GM23338 (cell line): ENCODE data around the gene PRSS58. TPM values are rescaled to one million over a fixed set of nuclear protein-coding genes. Genes with fewer than 3 reads are reported as not detected.

Experiments used
- ATAC-seq: fragments of 200-7000 bp; cut with Tn5 transposase; 3 replicates; pipeline ENCODE4 v1.9.1; 2020
- DNase-seq: peaks from one replicate; pipeline ENCODE4 v3.0.0-alpha.2; 2015; ENCODE audit warnings: low spot score
- H2AFZ ChIP-seq: fragments of 200-600 bp; sonication (generic); 2 replicates; pipeline ENCODE4 v1.8.0; 2016; ENCODE audit warnings: antibody characterized with exemption, mild to moderate bottlenecking, moderate library complexity
- H3F3A ChIP-seq: fragments of 200-600 bp; sonication (generic); replicated peaks from 2 replicates; pipeline ENCODE4 v1.8.0; 2017; ENCODE audit warnings: antibody characterized with exemption, mixed run types, low read depth
- H3K27ac ChIP-seq: fragments of 200-600 bp; sonication (generic); 2 replicates; pipeline ENCODE4 v1.6.1; 2016; ENCODE audit warnings: low read depth
- H3K27me3 ChIP-seq: fragments of 200-600 bp; sonication (generic); 2 replicates; pipeline ENCODE4 v1.8.0; 2016; ENCODE audit warnings: mild to moderate bottlenecking, mixed run types, moderate library complexity; ENCODE audit not compliant: insufficient read depth
- H3K36me3 ChIP-seq: fragments of 200-600 bp; sonication (generic); 2 replicates; pipeline ENCODE4 v1.8.0; 2016; ENCODE audit warnings: mild to moderate bottlenecking; ENCODE audit not compliant: insufficient read depth
- H3K4me1 ChIP-seq: fragments of 200-600 bp; sonication (generic); 2 replicates; pipeline ENCODE4 v1.8.0; 2016; ENCODE audit warnings: mild to moderate bottlenecking, moderate library complexity; ENCODE audit not compliant: insufficient read depth
- H3K4me2 ChIP-seq: fragments of 200-600 bp; sonication (generic); 2 replicates; pipeline ENCODE4 v1.7.1; 2017; ENCODE audit warnings: mixed run types
- H3K4me3 ChIP-seq: fragments of 200-600 bp; sonication (generic); 2 replicates; pipeline ENCODE4 v1.6.1; 2016; ENCODE audit warnings: mixed run types
- H3K79me2 ChIP-seq: fragments of 200-600 bp; sonication (generic); replicated peaks from 2 replicates; pipeline ENCODE4 v1.8.0; 2017; ENCODE audit warnings: mild to moderate bottlenecking; ENCODE audit not compliant: insufficient read depth
- H3K9me2 ChIP-seq: fragments of 200-600 bp; sonication (generic); 2 replicates; pipeline ENCODE4 v1.8.0; 2017; ENCODE audit not compliant: insufficient read depth
- H4K20me1 ChIP-seq: fragments of 200-600 bp; sonication (generic); replicated peaks from 2 replicates; pipeline ENCODE4 v1.8.0; 2017; ENCODE audit warnings: mild to moderate bottlenecking; ENCODE audit not compliant: insufficient read depth
- H3K27ac Mint-ChIP-seq: 2 replicates; pipeline ENCODE4 v1.8.0; 2020; ENCODE audit warnings: inconsistent platforms, mild to moderate bottlenecking, moderate library complexity, mixed read lengths
- H3K27me3 Mint-ChIP-seq: 3 replicates; pipeline ENCODE4 v1.8.0; 2022; ENCODE audit warnings: low read depth, mild to moderate bottlenecking, moderate library complexity, mixed read lengths, inconsistent platforms; ENCODE audit not compliant: insufficient read depth, poor library complexity
- H3K36me3 Mint-ChIP-seq: 3 replicates; pipeline ENCODE4 v1.8.0; 2021; ENCODE audit warnings: low read depth, mild to moderate bottlenecking, inconsistent platforms, moderate library complexity, mixed read lengths
- H3K4me1 Mint-ChIP-seq: 3 replicates; pipeline ENCODE4 v1.8.0; 2020; ENCODE audit warnings: mild to moderate bottlenecking, inconsistent platforms, mixed read lengths
- H3K4me3 Mint-ChIP-seq: 3 replicates; pipeline ENCODE4 v1.8.0; 2021; ENCODE audit warnings: moderate library complexity, mild to moderate bottlenecking, inconsistent platforms, mixed read lengths
- H3K9me3 Mint-ChIP-seq: 3 replicates; pipeline ENCODE4 v1.8.0; 2020; ENCODE audit warnings: moderate library complexity, mild to moderate bottlenecking, inconsistent platforms, mixed read lengths
- CREB1 ChIP-seq: fragments of 250-450 bp; sonication (Bioruptor Pico); IDR thresholded peaks from 2 replicates; pipeline ENCODE4 v1.5.0; 2020; ENCODE audit warnings: low read depth, mild to moderate bottlenecking, moderate library complexity
- ETS1 ChIP-seq: IDR thresholded peaks from 2 replicates; pipeline ENCODE4 v1.6.1; 2016; ENCODE audit warnings: antibody characterized with exemption
- EZH2 ChIP-seq: fragments of 200-600 bp; sonication (generic); IDR thresholded peaks from one replicate; pipeline ENCODE4 v1.8.0; 2017; ENCODE audit warnings: antibody characterized with exemption, mild to moderate bottlenecking, low read depth; ENCODE audit not compliant: unreplicated experiment
- EZH2phosphoT487 ChIP-seq: fragments of 200-600 bp; sonication (generic); IDR thresholded peaks from one replicate; pipeline ENCODE4 v1.8.1; 2018; ENCODE audit warnings: antibody characterized with exemption; ENCODE audit not compliant: unreplicated experiment
- JUNB ChIP-seq: IDR thresholded peaks from one replicate; pipeline ENCODE4 v1.6.1; 2016; ENCODE audit warnings: antibody characterized with exemption; ENCODE audit not compliant: unreplicated experiment
- NANOG ChIP-seq: IDR thresholded peaks from 2 replicates; pipeline ENCODE4 v1.6.1; 2016; ENCODE audit warnings: antibody characterized with exemption, borderline replicate concordance
- POLR2AphosphoS5 ChIP-seq: IDR thresholded peaks from 2 replicates; pipeline ENCODE4 v1.6.1; 2016; ENCODE audit warnings: antibody characterized with exemption, low read depth
- STAT1 ChIP-seq: IDR thresholded peaks from one replicate; pipeline ENCODE4 v1.6.1; 2016; ENCODE audit warnings: antibody characterized with exemption; ENCODE audit not compliant: unreplicated experiment
- ZNF114 ChIP-seq: fragments of 250-450 bp; sonication (Bioruptor Pico); IDR thresholded peaks from 2 replicates; pipeline ENCODE4 v1.5.0; 2020; ENCODE audit warnings: mild to moderate bottlenecking, moderate library complexity
- polyA plus RNA-seq: library from polyadenylated mRNA; unstranded; fragments of >200 nt; fragmentation: Nextera tagmentation; extraction: Ambion mirVana; gene quantifications from 2 replicates; pipeline ENCODE4 v1.2.1, GENCODE V29; 2016
- total RNA-seq: library from RNA; depleted of rRNA; stranded (reverse); fragments of >200 nt; shearing (Covaris generic); gene quantifications from 2 replicates; pipeline ENCODE4 v1.2.3, GENCODE V29; 2014
- TF ChIP-seq, protein P1 (sequence below): fragments of 250-450 bp; sonication (Bioruptor Pico); IDR thresholded peaks from 2 replicates; pipeline ENCODE4 v1.5.0; 2020; ENCODE audit warnings: mild to moderate bottlenecking, moderate library complexity
- TF ChIP-seq, protein P2 (sequence below), 2 experiments: fragments of 200-600 bp in 1 of 2; sonication (generic) in 1 of 2; conservative IDR thresholded peaks; 2 replicates each; pipeline versions ENCODE4 v1.5.1 to v1.6.1; 2016 to 2017; ENCODE audit warnings: antibody characterized with exemption in 2 of 2, low read depth in 2 of 2, mild to moderate bottlenecking in 2 of 2, moderate library complexity in 1 of 2

PRSS58 gene
- total and polyA plus RNA-seq, 2 experiments from 2014 or later: not detected

GRCh38 chr7:142272841-142273240 lies 15.0 kb upstream of the PRSS58 start:
- no peak overlapping the region for H3K4me3 ChIP-seq

DNA sequence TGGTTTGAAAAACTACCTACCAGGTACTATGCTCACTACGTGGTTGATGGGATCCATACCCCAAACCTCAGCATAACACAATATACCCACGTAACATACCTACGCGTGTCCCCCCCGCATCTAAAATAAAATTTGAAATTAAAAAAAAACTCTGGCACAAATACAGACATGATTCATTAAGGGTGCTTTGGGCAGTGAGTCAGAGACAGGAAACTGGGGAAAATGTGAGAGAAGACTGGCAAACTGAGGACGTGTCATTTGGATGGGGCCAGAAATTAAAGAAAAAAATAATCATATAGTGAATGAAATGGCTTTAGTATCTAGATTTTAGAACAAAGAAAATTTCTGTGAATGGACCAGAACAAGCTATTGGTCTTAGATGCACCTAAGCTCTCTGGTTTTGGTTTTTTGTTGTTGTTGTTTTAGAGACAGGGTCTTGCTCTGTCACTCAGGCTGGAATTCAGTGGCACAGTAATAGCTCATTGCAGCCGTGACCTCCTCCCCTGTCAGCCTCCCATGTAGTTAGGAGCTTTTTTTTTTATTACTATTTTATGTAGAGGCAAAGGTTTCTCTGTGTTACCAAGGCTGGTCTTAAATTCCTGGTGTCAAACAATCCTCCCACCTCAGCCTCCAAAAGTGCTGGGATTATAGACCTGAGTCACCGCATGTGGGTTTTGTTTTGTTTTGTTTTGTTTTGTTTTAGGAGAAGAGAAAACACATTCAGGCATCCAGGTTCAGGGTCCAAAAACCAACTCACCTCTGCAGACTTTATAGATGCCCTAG lies 5.9 kb upstream of the PRSS58 start:
- no peaks in the 10 kb centered on the region for H3K27me3 ChIP-seq
- TF ChIP-seq, protein P1, sequence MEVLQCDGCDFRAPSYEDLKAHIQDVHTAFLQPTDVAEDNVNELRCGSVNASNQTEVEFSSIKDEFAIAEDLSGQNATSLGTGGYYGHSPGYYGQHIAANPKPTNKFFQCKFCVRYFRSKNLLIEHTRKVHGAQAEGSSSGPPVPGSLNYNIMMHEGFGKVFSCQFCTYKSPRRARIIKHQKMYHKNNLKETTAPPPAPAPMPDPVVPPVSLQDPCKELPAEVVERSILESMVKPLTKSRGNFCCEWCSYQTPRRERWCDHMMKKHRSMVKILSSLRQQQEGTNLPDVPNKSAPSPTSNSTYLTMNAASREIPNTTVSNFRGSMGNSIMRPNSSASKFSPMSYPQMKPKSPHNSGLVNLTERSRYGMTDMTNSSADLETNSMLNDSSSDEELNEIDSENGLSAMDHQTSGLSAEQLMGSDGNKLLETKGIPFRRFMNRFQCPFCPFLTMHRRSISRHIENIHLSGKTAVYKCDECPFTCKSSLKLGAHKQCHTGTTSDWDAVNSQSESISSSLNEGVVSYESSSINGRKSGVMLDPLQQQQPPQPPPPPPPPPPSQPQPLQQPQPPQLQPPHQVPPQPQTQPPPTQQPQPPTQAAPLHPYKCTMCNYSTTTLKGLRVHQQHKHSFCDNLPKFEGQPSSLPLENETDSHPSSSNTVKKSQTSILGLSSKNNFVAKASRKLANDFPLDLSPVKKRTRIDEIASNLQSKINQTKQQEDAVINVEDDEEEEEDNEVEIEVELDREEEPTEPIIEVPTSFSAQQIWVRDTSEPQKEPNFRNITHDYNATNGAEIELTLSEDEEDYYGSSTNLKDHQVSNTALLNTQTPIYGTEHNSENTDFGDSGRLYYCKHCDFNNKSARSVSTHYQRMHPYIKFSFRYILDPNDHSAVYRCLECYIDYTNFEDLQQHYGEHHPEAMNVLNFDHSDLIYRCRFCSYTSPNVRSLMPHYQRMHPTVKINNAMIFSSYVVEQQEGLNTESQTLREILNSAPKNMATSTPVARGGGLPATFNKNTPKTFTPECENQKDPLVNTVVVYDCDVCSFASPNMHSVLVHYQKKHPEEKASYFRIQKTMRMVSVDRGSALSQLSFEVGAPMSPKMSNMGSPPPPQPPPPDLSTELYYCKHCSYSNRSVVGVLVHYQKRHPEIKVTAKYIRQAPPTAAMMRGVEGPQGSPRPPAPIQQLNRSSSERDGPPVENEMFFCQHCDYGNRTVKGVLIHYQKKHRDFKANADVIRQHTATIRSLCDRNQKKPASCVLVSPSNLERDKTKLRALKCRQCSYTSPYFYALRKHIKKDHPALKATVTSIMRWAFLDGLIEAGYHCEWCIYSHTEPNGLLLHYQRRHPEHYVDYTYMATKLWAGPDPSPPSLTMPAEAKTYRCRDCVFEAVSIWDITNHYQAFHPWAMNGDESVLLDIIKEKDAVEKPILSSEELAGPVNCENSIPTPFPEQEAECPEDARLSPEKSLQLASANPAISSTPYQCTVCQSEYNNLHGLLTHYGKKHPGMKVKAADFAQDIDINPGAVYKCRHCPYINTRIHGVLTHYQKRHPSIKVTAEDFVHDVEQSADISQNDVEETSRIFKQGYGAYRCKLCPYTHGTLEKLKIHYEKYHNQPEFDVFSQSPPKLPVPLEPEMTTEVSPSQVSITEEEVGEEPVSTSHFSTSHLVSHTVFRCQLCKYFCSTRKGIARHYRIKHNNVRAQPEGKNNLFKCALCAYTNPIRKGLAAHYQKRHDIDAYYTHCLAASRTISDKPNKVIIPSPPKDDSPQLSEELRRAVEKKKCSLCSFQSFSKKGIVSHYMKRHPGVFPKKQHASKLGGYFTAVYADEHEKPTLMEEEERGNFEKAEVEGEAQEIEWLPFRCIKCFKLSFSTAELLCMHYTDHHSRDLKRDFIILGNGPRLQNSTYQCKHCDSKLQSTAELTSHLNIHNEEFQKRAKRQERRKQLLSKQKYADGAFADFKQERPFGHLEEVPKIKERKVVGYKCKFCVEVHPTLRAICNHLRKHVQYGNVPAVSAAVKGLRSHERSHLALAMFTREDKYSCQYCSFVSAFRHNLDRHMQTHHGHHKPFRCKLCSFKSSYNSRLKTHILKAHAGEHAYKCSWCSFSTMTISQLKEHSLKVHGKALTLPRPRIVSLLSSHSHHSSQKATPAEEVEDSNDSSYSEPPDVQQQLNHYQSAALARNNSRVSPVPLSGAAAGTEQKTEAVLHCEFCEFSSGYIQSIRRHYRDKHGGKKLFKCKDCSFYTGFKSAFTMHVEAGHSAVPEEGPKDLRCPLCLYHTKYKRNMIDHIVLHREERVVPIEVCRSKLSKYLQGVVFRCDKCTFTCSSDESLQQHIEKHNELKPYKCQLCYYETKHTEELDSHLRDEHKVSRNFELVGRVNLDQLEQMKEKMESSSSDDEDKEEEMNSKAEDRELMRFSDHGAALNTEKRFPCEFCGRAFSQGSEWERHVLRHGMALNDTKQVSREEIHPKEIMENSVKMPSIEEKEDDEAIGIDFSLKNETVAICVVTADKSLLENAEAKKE (CRISPR knock-in tag): no peak
- TF ChIP-seq CREB1 (CRISPR knock-in tag) (no peak), EZH2 (no peak), STAT1 (no peak), NANOG (no peak), ETS1 (no peak), ZNF114 (no peak), EZH2phosphoT487 (no peak), JUNB (no peak)
- TF ChIP-seq, protein P2, sequence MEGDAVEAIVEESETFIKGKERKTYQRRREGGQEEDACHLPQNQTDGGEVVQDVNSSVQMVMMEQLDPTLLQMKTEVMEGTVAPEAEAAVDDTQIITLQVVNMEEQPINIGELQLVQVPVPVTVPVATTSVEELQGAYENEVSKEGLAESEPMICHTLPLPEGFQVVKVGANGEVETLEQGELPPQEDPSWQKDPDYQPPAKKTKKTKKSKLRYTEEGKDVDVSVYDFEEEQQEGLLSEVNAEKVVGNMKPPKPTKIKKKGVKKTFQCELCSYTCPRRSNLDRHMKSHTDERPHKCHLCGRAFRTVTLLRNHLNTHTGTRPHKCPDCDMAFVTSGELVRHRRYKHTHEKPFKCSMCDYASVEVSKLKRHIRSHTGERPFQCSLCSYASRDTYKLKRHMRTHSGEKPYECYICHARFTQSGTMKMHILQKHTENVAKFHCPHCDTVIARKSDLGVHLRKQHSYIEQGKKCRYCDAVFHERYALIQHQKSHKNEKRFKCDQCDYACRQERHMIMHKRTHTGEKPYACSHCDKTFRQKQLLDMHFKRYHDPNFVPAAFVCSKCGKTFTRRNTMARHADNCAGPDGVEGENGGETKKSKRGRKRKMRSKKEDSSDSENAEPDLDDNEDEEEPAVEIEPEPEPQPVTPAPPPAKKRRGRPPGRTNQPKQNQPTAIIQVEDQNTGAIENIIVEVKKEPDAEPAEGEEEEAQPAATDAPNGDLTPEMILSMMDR (conservative IDR thresholded peaks at IDR 0.05; ENCODE audit: low read depth in 2 of 2): no peak

More at GRCh38 chr7:142272841-142273240, 15.0 kb upstream of the PRSS58 start:
- H3K9me2 ChIP-seq: no peaks in the 10 kb centered on the region; the same call in 1 of the 2 replicates
- Mint-ChIP-seq H3K27me3 (peaks cover 2% of the 10 kb centered on the region), H3K4me1 (peaks cover 10% of the 10 kb centered on the region), H3K36me3 (0 out of 3 replicates have a peak, but pooled peaks cover 9% of the 10 kb centered on the region), H3K9me3 (peaks cover 21% of the 10 kb centered on the region), H3K27ac (no peak overlapping the region), H3K4me3 (no peak overlapping the region)
- no peaks in the 10 kb centered on the region for H3K36me3 ChIP-seq
- TF ChIP-seq EZH2phosphoT487 (no peak), POLR2AphosphoS5 (no peak), STAT1 (no peak)
- no peaks in the 10 kb centered on the region for H3F3A ChIP-seq
- no peaks in the 10 kb centered on the region for H3K79me2 ChIP-seq
- no peaks in the 10 kb centered on the region for H4K20me1 ChIP-seq
- no peak overlapping the region for H3K4me2 ChIP-seq
- ATAC-seq (no peak), DNase-seq (no peak)
- no peaks in the 10 kb centered on the region for H3K27me3 ChIP-seq
- no peak overlapping the region for H3K27ac ChIP-seq
- H2AFZ ChIP-seq: no peak overlapping the region
- peaks cover 6% of the 10 kb centered on the region for H3K4me1 ChIP-seq

More for the DNA sequence above, 5.9 kb upstream of the PRSS58 start:
- Histone ChIP-seq H4K20me1 (no peaks in the 10 kb centered on the region), H3K9me2 (no peaks in the 10 kb centered on the region; the same call in 1 of the 2 replicates), H3K4me1 (no peaks in the 10 kb centered on the region), H2AFZ (no peak overlapping the region), H3K27ac (no peak overlapping the region), H3F3A (no peaks in the 10 kb centered on the region), H3K4me2 (no peak overlapping the region), H3K36me3 (no peaks in the 10 kb centered on the region), H3K4me3 (no peak overlapping the region), H3K79me2 (no peaks in the 10 kb centered on the region)
- ATAC-seq (no peak), DNase-seq (no peak)
- H3K36me3 Mint-ChIP-seq: no peaks in the 10 kb centered on the region
- H3K9me3 Mint-ChIP-seq: 0 out of 3 replicates have a peak, but pooled peaks cover 4% of the 10 kb centered on the region
- H3K27me3 Mint-ChIP-seq: no peaks in the 10 kb centered on the region
- H3K27ac Mint-ChIP-seq: no peak overlapping the region
- H3K4me3 Mint-ChIP-seq: no peak overlapping the region
- H3K4me1 Mint-ChIP-seq: no peaks in the 10 kb centered on the region
